ENCODE measurements around the gene GOLIM4. TPM values are rescaled to one million over a fixed set of nuclear protein-coding genes. Genes with fewer than 3 reads are reported as not detected.

Gene GOLIM4
- total RNA-seq, 1 experiment from 2014 or later: 22.4 TPM

- no peak for DNase-seq (ENCODE audit: low read depth)
- in situ Hi-C loops (cut with HindIII; ENCODE audit: low pct_unique_long_range_greater_than_20kb, low sequenced_read_pairs): no loop called here
Measured at GRCh38 chr3:168085491-168086119, 10.1 kb downstream of the GOLIM4 start.

GRCh38 chr3:168083906-168084305 lies 11.8 kb downstream of the GOLIM4 start:
- in situ Hi-C loops (cut with HindIII; ENCODE audit: low pct_unique_long_range_greater_than_20kb, low sequenced_read_pairs): no loop called here
- DNase-seq (ENCODE audit: low read depth): no peak

DNA sequence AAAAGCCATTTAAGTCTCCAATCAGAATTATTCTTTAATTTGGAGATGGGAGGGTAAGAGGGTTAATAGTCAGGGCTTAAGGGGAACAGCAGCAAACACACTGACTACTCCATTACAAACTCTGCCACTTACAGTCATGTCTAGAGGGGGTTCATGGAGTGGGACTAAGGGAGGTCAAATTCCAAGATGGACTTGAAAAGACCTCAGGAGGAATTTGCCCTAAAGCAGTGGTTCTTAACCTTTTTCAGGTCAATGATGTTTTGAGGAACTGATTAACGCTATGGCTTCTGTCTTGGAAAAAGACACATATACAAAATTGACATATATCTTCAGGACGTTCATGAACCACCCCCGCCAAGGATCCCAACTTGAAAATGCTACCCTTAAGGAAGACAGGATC lies 13.9 kb downstream of the GOLIM4 start:
- no peak for DNase-seq (ENCODE audit: low read depth)
- in situ Hi-C loops (cut with HindIII; ENCODE audit: low pct_unique_long_range_greater_than_20kb, low sequenced_read_pairs): no loop called here

DNA sequence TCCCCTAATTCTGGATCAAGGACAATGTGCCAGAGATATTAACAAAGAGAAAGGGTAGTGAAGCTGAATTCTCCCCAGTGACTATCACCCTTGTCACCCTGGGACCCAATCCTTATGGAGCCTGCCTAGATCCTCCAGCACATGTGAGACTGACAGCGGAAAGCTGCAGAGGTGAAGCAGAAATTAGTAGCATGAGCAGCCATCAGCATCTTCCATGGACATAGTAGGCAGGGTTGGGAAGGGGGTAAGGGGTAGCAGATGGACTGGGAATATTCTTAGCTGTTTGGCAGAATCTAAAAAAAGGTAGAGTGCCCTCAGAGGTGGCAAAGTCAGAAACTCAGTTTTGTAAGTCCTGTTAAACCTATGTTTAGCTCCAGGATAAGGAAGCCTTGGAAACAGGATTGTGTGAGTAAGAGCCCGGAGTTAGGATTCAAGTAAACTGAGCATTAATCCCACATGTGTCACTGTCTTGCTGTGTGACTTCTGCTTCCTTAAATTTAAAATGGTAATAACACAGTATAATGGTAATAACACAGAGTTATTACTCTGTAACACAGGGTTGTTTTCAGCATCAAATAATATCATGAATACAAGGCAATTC lies 14.5 kb downstream of the GOLIM4 start:
- no peak for DNase-seq (ENCODE audit: low read depth)
- in situ Hi-C loops (cut with HindIII; ENCODE audit: low pct_unique_long_range_greater_than_20kb, low sequenced_read_pairs): no loop called here

- no peak for DNase-seq (ENCODE audit: low read depth)
Measured at GRCh38 chr3:168080499-168081170, 15.1 kb downstream of the GOLIM4 start.

DNA sequence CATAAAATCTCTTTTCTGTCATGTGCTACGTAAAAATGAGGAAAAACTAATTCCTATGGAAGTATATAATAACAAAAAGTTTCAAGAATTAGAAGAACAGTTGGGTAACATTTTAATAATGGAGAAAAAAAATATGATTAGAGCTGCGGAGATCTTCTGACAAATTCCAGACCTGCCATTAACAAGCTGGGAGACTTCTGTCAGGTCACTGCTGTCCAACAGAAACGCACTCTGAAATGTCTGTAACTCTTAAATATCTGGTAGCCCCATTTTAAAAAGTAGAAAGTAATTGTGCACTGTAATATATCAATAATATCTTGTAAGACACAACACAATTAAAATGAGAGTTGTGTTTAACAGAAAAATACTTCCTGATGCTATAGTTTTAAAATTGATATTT lies 15.7 kb downstream of the GOLIM4 start:
- no peak for DNase-seq (ENCODE audit: low read depth)
- in situ Hi-C loops (cut with HindIII; ENCODE audit: low pct_unique_long_range_greater_than_20kb, low sequenced_read_pairs): no loop called here

More at GRCh38 chr3:168080499-168081170, 15.1 kb downstream of the GOLIM4 start:
- in situ Hi-C loops (cut with HindIII; ENCODE audit: low pct_unique_long_range_greater_than_20kb, low sequenced_read_pairs): no loop called here

DNA sequence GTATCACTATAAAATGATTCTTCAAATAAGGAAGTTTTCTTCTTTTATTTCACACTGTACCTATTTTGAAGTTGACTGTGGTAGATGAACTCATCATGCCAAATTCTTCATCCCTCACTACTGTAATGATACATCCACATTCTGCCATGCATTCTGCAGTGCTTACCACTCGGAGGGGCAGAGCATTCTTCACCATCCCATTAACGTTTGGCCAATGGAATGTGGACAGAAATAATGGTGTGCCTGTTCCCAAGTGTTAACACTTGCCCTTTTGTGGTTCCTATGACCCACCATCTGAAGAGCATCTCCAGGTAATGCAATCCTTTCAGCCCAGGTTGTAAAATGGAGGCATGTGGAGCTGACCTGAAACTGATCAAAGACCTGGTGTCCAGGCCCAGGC lies 18.6 kb downstream of the GOLIM4 start:
- DNase-seq (ENCODE audit: low read depth): no peak
- in situ Hi-C loops (cut with HindIII; ENCODE audit: low pct_unique_long_range_greater_than_20kb, low sequenced_read_pairs): no loop called here

- no peak for DNase-seq (ENCODE audit: low read depth)
Measured at GRCh38 chr3:168073842-168074605, 21.7 kb downstream of the GOLIM4 start.

GRCh38 chr3:168072323-168072650 lies 23.4 kb downstream of the GOLIM4 start:
- DNase-seq (ENCODE audit: low read depth): no peak
- in situ Hi-C loops (cut with HindIII; ENCODE audit: low pct_unique_long_range_greater_than_20kb, low sequenced_read_pairs): no loop called here

More at GRCh38 chr3:168073842-168074605, 21.7 kb downstream of the GOLIM4 start:
- in situ Hi-C loops (cut with HindIII; ENCODE audit: low pct_unique_long_range_greater_than_20kb, low sequenced_read_pairs): no loop called here

DNA sequence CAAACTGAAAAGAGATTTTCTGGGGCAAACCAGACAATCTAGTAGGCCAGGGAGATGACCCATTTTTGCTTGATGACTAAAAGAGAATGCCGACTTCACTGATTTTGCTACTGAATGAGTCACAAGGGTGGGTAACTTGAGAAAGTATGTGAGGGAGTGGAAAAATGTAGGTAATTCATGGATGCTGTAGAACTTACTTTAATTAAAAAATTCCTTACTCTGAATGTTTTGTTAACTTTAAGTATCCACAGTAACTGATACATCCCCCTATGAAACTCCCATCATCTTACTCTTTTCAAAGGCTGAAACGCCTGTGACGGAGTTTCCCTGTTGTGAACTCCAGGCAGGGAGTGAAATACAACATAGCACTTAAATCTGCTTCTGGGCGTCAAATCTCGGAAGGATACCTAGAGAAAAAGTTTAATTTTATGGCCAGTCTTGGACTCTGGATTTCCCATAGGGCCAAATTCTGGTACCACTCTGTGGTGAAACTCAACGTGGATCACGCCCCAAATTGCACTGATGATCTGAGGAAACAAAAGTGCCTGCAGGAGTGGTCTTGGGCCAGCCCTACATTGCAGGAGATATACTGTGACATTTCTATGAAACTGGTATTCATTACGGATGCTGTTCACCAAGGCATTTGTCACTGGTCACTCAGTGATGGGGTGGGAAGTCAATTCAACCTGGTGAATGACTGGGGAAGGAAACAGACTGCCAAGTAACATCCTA lies 24.0 kb downstream of the GOLIM4 start:
- peak; percentile 82 for DNase-seq (ENCODE audit: low read depth)
- in situ Hi-C loops (cut with HindIII; ENCODE audit: low pct_unique_long_range_greater_than_20kb, low sequenced_read_pairs): no loop called here

- DNase-seq (ENCODE audit: low read depth): no peak
- in situ Hi-C loops (cut with HindIII; ENCODE audit: low pct_unique_long_range_greater_than_20kb, low sequenced_read_pairs): no loop called here
Measured at GRCh38 chr3:168070919-168071318, 24.8 kb downstream of the GOLIM4 start.

DNA sequence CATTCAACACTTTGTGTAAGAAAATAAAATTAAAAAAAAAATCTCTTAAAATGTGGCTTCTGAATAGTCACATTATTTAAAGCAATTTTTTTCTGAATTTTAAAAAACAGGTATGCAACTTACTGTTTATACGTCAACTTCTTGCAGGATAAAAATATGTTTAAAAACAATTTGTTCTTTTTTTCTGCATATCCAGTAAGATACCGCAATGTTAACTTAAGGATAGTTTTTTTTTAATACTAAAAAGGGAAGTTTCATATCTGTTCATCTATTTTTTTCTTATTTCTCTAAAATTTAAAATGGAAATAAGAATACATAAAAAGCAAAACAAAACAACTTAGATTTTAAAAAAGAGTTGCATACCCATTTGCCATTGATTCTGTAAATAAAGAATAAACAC lies 27.4 kb downstream of the GOLIM4 start:
- in situ Hi-C loops (cut with HindIII; ENCODE audit: low pct_unique_long_range_greater_than_20kb, low sequenced_read_pairs): no loop called here
- no peak for DNase-seq (ENCODE audit: low read depth)

- in situ Hi-C loops (cut with HindIII; ENCODE audit: low pct_unique_long_range_greater_than_20kb, low sequenced_read_pairs): no loop called here
- DNase-seq (ENCODE audit: low read depth): no peak
Measured at GRCh38 chr3:168066882-168067281, 28.8 kb downstream of the GOLIM4 start.

- DNase-seq (ENCODE audit: low read depth): no peak
- in situ Hi-C loops (cut with HindIII; ENCODE audit: low pct_unique_long_range_greater_than_20kb, low sequenced_read_pairs): no loop called here
Measured at GRCh38 chr3:168065569-168065968, 30.2 kb downstream of the GOLIM4 start.

DNA sequence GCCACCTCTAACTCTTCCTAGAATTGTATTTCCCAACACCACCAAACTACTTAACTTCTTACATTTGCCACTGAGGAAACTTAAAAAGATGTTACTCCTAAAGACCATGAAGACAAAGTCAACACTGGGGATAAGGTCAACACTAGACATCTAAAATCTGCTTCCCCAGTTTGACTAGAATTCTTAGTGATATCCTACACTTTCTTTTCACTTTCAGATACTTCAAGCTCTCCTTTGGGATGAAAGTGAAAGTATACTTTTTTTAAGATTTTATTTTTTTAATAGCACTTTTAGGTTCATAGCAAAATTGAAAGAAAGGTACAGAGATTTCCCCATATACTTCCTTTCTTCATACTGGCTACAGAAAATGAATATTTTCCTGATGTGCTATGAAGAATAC lies 32.6 kb downstream of the GOLIM4 start:
- no peak for DNase-seq (ENCODE audit: low read depth)
- in situ Hi-C loops (cut with HindIII; ENCODE audit: low pct_unique_long_range_greater_than_20kb, low sequenced_read_pairs): no loop called here

GRCh38 chr3:168062679-168063078 lies 33.0 kb downstream of the GOLIM4 start:
- no peak for DNase-seq (ENCODE audit: low read depth)
- in situ Hi-C loops (cut with HindIII; ENCODE audit: low pct_unique_long_range_greater_than_20kb, low sequenced_read_pairs): no loop called here

DNA sequence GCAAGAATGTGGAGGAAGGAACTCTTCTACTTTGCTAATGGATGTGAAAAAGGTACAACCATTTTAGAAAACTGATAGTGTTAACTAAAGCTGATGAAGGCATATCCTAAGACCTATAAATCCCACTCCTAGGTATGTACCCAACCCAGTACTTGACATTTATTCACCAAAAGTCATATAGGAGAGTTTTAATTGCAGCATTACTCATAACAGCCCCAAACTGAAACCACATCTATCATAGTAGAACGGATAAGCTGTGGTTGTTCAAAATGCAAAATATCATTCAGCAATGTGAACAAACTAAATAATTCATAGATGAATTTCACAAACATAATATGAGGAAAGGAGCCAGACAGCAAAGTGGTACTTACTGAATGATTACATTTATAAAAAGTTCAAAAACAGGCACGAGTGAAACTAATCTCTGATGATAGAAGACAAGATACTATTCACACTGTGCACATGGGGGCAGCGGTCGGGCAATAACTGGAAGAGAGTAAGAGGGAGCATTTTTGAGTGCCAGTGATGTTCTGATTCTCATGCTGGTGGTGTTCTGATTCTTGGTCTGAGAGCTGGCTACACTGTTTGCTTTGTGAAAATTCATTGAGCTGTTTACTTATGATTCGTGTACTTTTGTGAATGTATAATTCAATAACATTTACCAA lies 34.3 kb downstream of the GOLIM4 start:
- in situ Hi-C loops (cut with HindIII; ENCODE audit: low pct_unique_long_range_greater_than_20kb, low sequenced_read_pairs): no loop called here
- no peak for DNase-seq (ENCODE audit: low read depth)

- in situ Hi-C loops (cut with HindIII; ENCODE audit: low pct_unique_long_range_greater_than_20kb, low sequenced_read_pairs): no loop called here
Measured at GRCh38 chr3:168060317-168060716, 35.4 kb downstream of the GOLIM4 start.

More at GRCh38 chr3:168060317-168060716, 35.4 kb downstream of the GOLIM4 start:
- DNase-seq (ENCODE audit: low read depth): no peak
